Duodenal mucosa (tissue), 2 donors: Measurements from ENCODE around the gene GAB3.

Source experiments
- H3K27ac ChIP-seq: one replicate; pipeline ENCODE4 v1.7.0; 2013; ENCODE audit warnings: low read depth, low read length
- H3K27me3 ChIP-seq, 2 donors: one replicate each; pipeline ENCODE4 v1.7.0; 2013; ENCODE audit warnings: low read length in 2 of 2, control low read depth in 1 of 2; ENCODE audit not compliant: insufficient read depth in 2 of 2, control insufficient read depth in 1 of 2
- H3K36me3 ChIP-seq, 2 donors: one replicate each; pipeline ENCODE4 v1.7.0; 2013; ENCODE audit warnings: low read length in 2 of 2, control low read depth in 1 of 2; ENCODE audit not compliant: insufficient read depth in 2 of 2, control insufficient read depth in 1 of 2
- H3K4me1 ChIP-seq, 2 donors: one replicate each; pipeline ENCODE4 v1.7.0; 2013; ENCODE audit warnings: low read length in 2 of 2, control low read depth in 1 of 2; ENCODE audit not compliant: insufficient read depth in 2 of 2, control insufficient read depth in 1 of 2
- H3K4me3 ChIP-seq, 2 donors: one replicate each; pipeline ENCODE4 v1.7.0; 2013; ENCODE audit warnings: low read length in 2 of 2, low read depth in 1 of 2
- H3K9ac ChIP-seq, 2 donors: one replicate each; pipeline ENCODE4 v1.7.0; 2013; ENCODE audit warnings: low read length in 2 of 2, low read depth in 1 of 2
- H3K9me3 ChIP-seq, 2 donors: one replicate each; pipeline ENCODE4 v1.7.0; 2013; ENCODE audit warnings: low read length in 2 of 2, control low read depth in 1 of 2; ENCODE audit not compliant: control insufficient read depth in 1 of 2

GAB3 gene

GRCh38 chrX:154751203-154751668, 359 bp upstream of the GAB3 start:
- peaks cover 0 to 3% of the 10 kb centered on the region in 2 donors for H3K27me3 ChIP-seq
- H3K4me3 ChIP-seq: peak overlapping the region; percentile 56 to 57
- no peaks in the 10 kb centered on the region for H3K4me1 ChIP-seq
- H3K9ac ChIP-seq: peak overlapping the region in 1 of 2 donors; percentile 32
- H3K27ac ChIP-seq: no peak overlapping the region
- H3K9me3 ChIP-seq: no peaks in the 10 kb centered on the region
- no peaks in the 10 kb centered on the region for H3K36me3 ChIP-seq

- Histone ChIP-seq H3K9ac (peak overlapping the region; percentile 49 to 54), H3K27ac (no peak overlapping the region), H3K4me1 (no peaks in the 10 kb centered on the region), H3K9me3 (no peaks in the 10 kb centered on the region), H3K36me3 (no peaks in the 10 kb centered on the region), H3K4me3 (peak overlapping the region; percentile 66 to 69), H3K27me3 (peaks cover 0 to 3% of the 10 kb centered on the region in 2 donors)
Measured at GRCh38 chrX:154749856-154750255, 1.0 kb downstream of the GAB3 start.

GRCh38 chrX:154748712-154749339, 2.1 kb downstream of the GAB3 start:
- Histone ChIP-seq H3K27me3 (peaks cover 0 to 3% of the 10 kb centered on the region in 2 donors), H3K36me3 (no peaks in the 10 kb centered on the region), H3K4me1 (no peaks in the 10 kb centered on the region), H3K27ac (no peak overlapping the region), H3K9ac (no peak overlapping the region), H3K4me3 (no peak overlapping the region), H3K9me3 (no peaks in the 10 kb centered on the region)

GRCh38 chrX:154742613-154743012, 8.3 kb downstream of the GAB3 start:
- Histone ChIP-seq H3K27ac (no peak overlapping the region), H3K36me3 (no peaks in the 10 kb centered on the region), H3K27me3 (no peaks in the 10 kb centered on the region), H3K9ac (no peak overlapping the region), H3K4me3 (no peak overlapping the region), H3K9me3 (no peaks in the 10 kb centered on the region), H3K4me1 (peaks cover 0 to 8% of the 10 kb centered on the region in 2 donors)

GRCh38 chrX:154739952-154740465, 10.9 kb downstream of the GAB3 start:
- H3K9me3 ChIP-seq: no peaks in the 10 kb centered on the region
- peaks cover 15 to 21% of the 10 kb centered on the region in 2 donors for H3K4me1 ChIP-seq
- no peak overlapping the region for H3K4me3 ChIP-seq
- no peak overlapping the region for H3K27ac ChIP-seq
- no peak overlapping the region for H3K9ac ChIP-seq
- H3K36me3 ChIP-seq: no peaks in the 10 kb centered on the region
- H3K27me3 ChIP-seq: no peaks in the 10 kb centered on the region

GRCh38 chrX:154738011-154738738, 12.7 kb downstream of the GAB3 start:
- H3K4me3 ChIP-seq: no peak overlapping the region
- H3K27ac ChIP-seq: no peak overlapping the region
- H3K4me1 ChIP-seq: peaks cover 15 to 23% of the 10 kb centered on the region in 2 donors
- no peaks in the 10 kb centered on the region for H3K36me3 ChIP-seq
- H3K9ac ChIP-seq: no peak overlapping the region
- no peaks in the 10 kb centered on the region for H3K27me3 ChIP-seq
- no peaks in the 10 kb centered on the region for H3K9me3 ChIP-seq

GRCh38 chrX:154737136-154737535, 13.7 kb downstream of the GAB3 start:
- Histone ChIP-seq H3K4me3 (no peak overlapping the region), H3K36me3 (no peaks in the 10 kb centered on the region), H3K27me3 (no peaks in the 10 kb centered on the region), H3K9me3 (no peaks in the 10 kb centered on the region), H3K4me1 (peaks cover 21 to 28% of the 10 kb centered on the region in 2 donors), H3K9ac (no peak overlapping the region), H3K27ac (peak overlapping the region; percentile 10)

GRCh38 chrX:154735695-154736393, 15.0 kb downstream of the GAB3 start:
- peak overlapping the region; percentile 32 for H3K27ac ChIP-seq
- H3K4me1 ChIP-seq: peaks cover 22 to 37% of the 10 kb centered on the region in 2 donors
- H3K36me3 ChIP-seq: no peaks in the 10 kb centered on the region
- no peak overlapping the region for H3K4me3 ChIP-seq
- no peaks in the 10 kb centered on the region for H3K27me3 ChIP-seq
- no peaks in the 10 kb centered on the region for H3K9me3 ChIP-seq
- no peak overlapping the region for H3K9ac ChIP-seq

GRCh38 chrX:154734061-154734781, 16.7 kb downstream of the GAB3 start:
- no peaks in the 10 kb centered on the region for H3K36me3 ChIP-seq
- no peak overlapping the region for H3K9ac ChIP-seq
- H3K9me3 ChIP-seq: no peaks in the 10 kb centered on the region
- H3K27ac ChIP-seq: peak overlapping the region; percentile 75
- H3K27me3 ChIP-seq: no peaks in the 10 kb centered on the region
- H3K4me3 ChIP-seq: no peak overlapping the region
- H3K4me1 ChIP-seq: peaks cover 29 to 48% of the 10 kb centered on the region in 2 donors
